Caco-2 (cell line): Measurements from ENCODE around the gene OPN1SW. TPM values are rescaled to one million over a fixed set of nuclear protein-coding genes. Genes with fewer than 3 reads are reported as not detected.

ENCODE experiments used
- BruUV-seq: library from RNA; stranded (reverse); fragments of 400-500 nt; replicated peaks from 2 replicates; lab custom pipeline; 2021; lab: Mats Ljungman, UMichigan
- CTCF ChIA-PET: fragments of 300-600 bp; sonication (Branson Sonifier 250); formaldehyde crosslinking; loops from one replicate; lab custom pipeline; 2022; ENCODE audit warnings: antibody characterized with exemption; lab: Charles Lee
- POLR2A ChIA-PET: fragments of 300-600 bp; sonication (Branson Sonifier 250); formaldehyde crosslinking; loops from one replicate; lab custom pipeline; 2022; ENCODE audit warnings: antibody characterized with exemption; lab: Charles Lee
- DNase-seq, 2 experiments: peaks; one replicate each; pipeline versions ENCODE4 v3.0.0 to v3.0.0-alpha.2; 2020 to 2022
- H3K27me3 ChIP-seq: replicated peaks from 2 replicates; pipeline ENCODE4 v1.6.0; 2011; ENCODE audit warnings: low read length; ENCODE audit not compliant: control insufficient read depth, insufficient read depth
- H3K36me3 ChIP-seq: 2 replicates; pipeline ENCODE4 v1.5.1; 2011; ENCODE audit warnings: low read length; ENCODE audit not compliant: control insufficient read depth, insufficient read depth
- H3K4me1 ChIP-seq: fragments of 250-450 bp; sonication (Bioruptor Pico); 2 replicates; pipeline ENCODE4 v1.5.1; 2020; ENCODE audit warnings: mild to moderate bottlenecking
- H3K4me3 ChIP-seq: 2 replicates; pipeline ENCODE4 v1.5.1; 2011; ENCODE audit warnings: low read depth, mild to moderate bottlenecking, control low read depth, low read length
- H3K9me3 ChIP-seq: fragments of 250-450 bp; sonication (Bioruptor Pico); 2 replicates; pipeline ENCODE4 v1.5.1; 2020; ENCODE audit warnings: mild to moderate bottlenecking, moderate library complexity
- H3K27ac Mint-ChIP-seq: one replicate; pipeline ENCODE4 v1.8.0; 2022; ENCODE audit warnings: mixed read lengths; ENCODE audit not compliant: unreplicated experiment
- H3K27me3 Mint-ChIP-seq: one replicate; pipeline ENCODE4 v1.8.0; 2022; ENCODE audit warnings: mixed read lengths; ENCODE audit not compliant: insufficient read depth, unreplicated experiment
- H3K36me3 Mint-ChIP-seq: one replicate; pipeline ENCODE4 v1.8.0; 2022; ENCODE audit warnings: mild to moderate bottlenecking, mixed read lengths; ENCODE audit not compliant: insufficient read depth, unreplicated experiment
- H3K4me1 Mint-ChIP-seq: one replicate; pipeline ENCODE4 v1.8.0; 2022; ENCODE audit warnings: low read depth, mixed read lengths; ENCODE audit not compliant: unreplicated experiment
- H3K4me3 Mint-ChIP-seq: one replicate; pipeline ENCODE4 v1.8.0; 2022; ENCODE audit warnings: mild to moderate bottlenecking, moderate library complexity, mixed read lengths; ENCODE audit not compliant: unreplicated experiment
- H3K9me3 Mint-ChIP-seq: one replicate; pipeline ENCODE4 v1.8.0; 2022; ENCODE audit warnings: mixed read lengths; ENCODE audit not compliant: unreplicated experiment
- CTCF ChIP-seq, 2 experiments: fragments of 200-600 bp in 1 of 2; IDR thresholded peaks; 1 replicate in 1 of 2; 2 replicates in 1 of 2; pipeline versions ENCODE4 v1.5.1 to v1.8.0; 2011 to 2022; ENCODE audit warnings: antibody characterized with exemption in 1 of 2, control low read depth in 1 of 2, inconsistent platforms in 1 of 2, low read depth in 1 of 2, low read length in 1 of 2, mild to moderate bottlenecking in 1 of 2, moderate library complexity in 1 of 2; ENCODE audit not compliant: insufficient read depth in 1 of 2, severe bottlenecking in 1 of 2, unreplicated experiment in 1 of 2
- intact Hi-C: fragments of 100-400 bp; cut with micrococcal nuclease; formaldehyde crosslinking; loops from one replicate; pipeline ENCODE4 v1.10.0; 2022; ENCODE audit not compliant: unreplicated experiment
- total RNA-seq: library from RNA; stranded (reverse); gene quantifications from 2 replicates; pipeline ENCODE4 v1.2.3, GENCODE V29; 2022

The OPN1SW gene
- total RNA-seq, 1 experiment from 2014 or later = not detected

DNA sequence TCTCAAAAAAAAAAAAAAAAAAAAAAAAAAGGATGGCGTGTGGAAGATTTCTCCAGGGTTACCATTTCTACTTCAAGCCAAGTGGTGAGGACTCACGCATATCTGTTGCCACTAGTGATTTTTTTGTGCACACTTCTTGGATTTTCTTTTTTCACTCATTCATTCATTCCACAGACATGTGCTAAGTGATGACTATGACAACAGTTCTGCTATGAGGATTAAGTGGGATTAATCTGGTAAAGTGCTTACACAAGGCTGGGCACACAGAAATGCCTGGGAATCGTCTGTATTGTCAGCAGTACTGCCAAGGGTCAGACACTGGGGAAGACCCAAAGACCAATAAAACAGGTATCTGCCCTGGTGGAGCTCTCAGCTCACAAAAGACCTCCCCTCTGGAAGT lies 6.3 kb upstream of the OPN1SW start:
- H3K4me3 ChIP-seq = no peak overlapping the region
- peaks cover 8% of the 10 kb centered on the region; the same call in 1 of the 2 replicates for H3K9me3 ChIP-seq
- no peak overlapping the region for H3K27ac Mint-ChIP-seq
- POLR2A ChIA-PET = no interaction called here
- TF ChIP-seq CTCF (IDR thresholded peaks at IDR 0.05; ENCODE audit: insufficient read depth in 1 of 2, low read depth in 1 of 2, low read length in 1 of 2, severe bottlenecking in 1 of 2, unreplicated experiment in 1 of 2) = no peak
- no peak overlapping the region for H3K4me3 Mint-ChIP-seq
- peaks cover 17% of the 10 kb centered on the region for H3K9me3 Mint-ChIP-seq
- H3K4me1 ChIP-seq = no peaks in the 10 kb centered on the region
- H3K36me3 ChIP-seq = no peaks in the 10 kb centered on the region
- intact Hi-C loops = no loop called here
- DNase-seq = no peak
- CTCF ChIA-PET = no interaction called here
- peaks cover 11% of the 10 kb centered on the region for H3K36me3 Mint-ChIP-seq
- no TSS peak for BruUV-seq
- H3K4me1 Mint-ChIP-seq = no peaks in the 10 kb centered on the region
- peaks cover 4% of the 10 kb centered on the region for H3K27me3 Mint-ChIP-seq
- H3K27me3 ChIP-seq = no peaks in the 10 kb centered on the region

DNA sequence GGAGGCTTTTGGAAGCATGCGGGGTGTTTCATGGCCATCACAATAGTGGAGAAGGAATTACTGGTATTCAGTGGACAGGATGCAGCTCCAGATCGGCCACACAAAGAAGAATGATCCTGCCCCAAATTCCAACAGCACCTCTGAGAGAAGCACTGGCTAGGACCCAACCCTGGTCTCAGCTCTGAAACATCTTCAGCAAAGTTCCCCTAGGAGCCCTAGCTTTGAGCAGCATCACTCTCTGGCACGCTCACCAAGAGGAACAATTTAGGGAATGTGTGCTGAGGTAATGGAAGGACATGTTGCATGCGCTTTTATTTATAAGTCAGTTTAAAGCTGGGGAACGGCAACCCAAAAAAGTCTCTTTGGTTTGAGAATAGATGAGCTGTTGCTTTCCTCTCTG lies 5.5 kb upstream of the OPN1SW start:
- Mint-ChIP-seq H3K4me3 (no peak overlapping the region), H3K27me3 (peaks cover 2% of the 10 kb centered on the region), H3K9me3 (peaks cover 19% of the 10 kb centered on the region), H3K36me3 (peaks cover 18% of the 10 kb centered on the region), H3K4me1 (no peaks in the 10 kb centered on the region), H3K27ac (no peak overlapping the region)
- no peaks in the 10 kb centered on the region for H3K4me1 ChIP-seq
- no peak for TF ChIP-seq CTCF (IDR thresholded peaks at IDR 0.05; ENCODE audit: insufficient read depth in 1 of 2, low read depth in 1 of 2, low read length in 1 of 2, severe bottlenecking in 1 of 2, unreplicated experiment in 1 of 2)
- H3K4me3 ChIP-seq = no peak overlapping the region
- BruUV-seq = no TSS peak
- ChIA-PET CTCF (no interaction called here), POLR2A (no interaction called here)
- no peaks in the 10 kb centered on the region for H3K36me3 ChIP-seq
- H3K9me3 ChIP-seq = peaks cover 8% of the 10 kb centered on the region; the same call in 1 of the 2 replicates
- H3K27me3 ChIP-seq = no peaks in the 10 kb centered on the region
- DNase-seq = no peak
- intact Hi-C loops = no loop called here

DNA sequence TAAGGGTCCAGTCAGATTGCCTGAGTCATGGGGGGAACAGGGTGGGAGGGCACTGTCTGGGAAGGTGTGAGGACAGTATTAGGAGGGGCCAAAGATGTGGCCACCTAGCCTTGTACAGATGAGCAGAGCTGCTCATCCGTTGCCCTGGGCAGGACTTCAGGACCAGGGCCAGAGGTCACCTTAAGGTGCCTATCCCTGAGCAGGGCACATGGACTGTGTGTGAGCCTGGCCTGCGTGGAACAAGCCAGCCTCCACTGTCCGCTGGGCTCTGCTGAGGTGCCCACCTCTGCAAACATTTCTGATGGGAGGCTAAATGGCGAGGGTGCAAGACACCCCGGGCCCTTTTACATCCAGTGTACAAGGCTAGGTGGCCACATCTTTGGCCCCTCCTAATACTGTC lies 3.4 kb upstream of the OPN1SW start:
- H3K4me1 ChIP-seq = no peaks in the 10 kb centered on the region
- Mint-ChIP-seq H3K9me3 (peaks cover 19% of the 10 kb centered on the region), H3K4me3 (no peak overlapping the region), H3K27ac (no peak overlapping the region), H3K36me3 (peaks cover 39% of the 10 kb centered on the region), H3K27me3 (no peaks in the 10 kb centered on the region), H3K4me1 (peaks cover 6% of the 10 kb centered on the region)
- peaks cover 8% of the 10 kb centered on the region; the same call in 1 of the 2 replicates for H3K9me3 ChIP-seq
- POLR2A ChIA-PET = no interaction called here
- no peak for TF ChIP-seq CTCF (IDR thresholded peaks at IDR 0.05; ENCODE audit: insufficient read depth in 1 of 2, low read depth in 1 of 2, low read length in 1 of 2, severe bottlenecking in 1 of 2, unreplicated experiment in 1 of 2)
- H3K27me3 ChIP-seq = no peaks in the 10 kb centered on the region
- H3K36me3 ChIP-seq = no peaks in the 10 kb centered on the region
- intact Hi-C loops = no loop called here
- BruUV-seq = no TSS peak
- no peak for DNase-seq
- no peak overlapping the region for H3K4me3 ChIP-seq
- CTCF ChIA-PET = no interaction called here
